ENCODE measurements around the gene GRIN2A.

DNA sequence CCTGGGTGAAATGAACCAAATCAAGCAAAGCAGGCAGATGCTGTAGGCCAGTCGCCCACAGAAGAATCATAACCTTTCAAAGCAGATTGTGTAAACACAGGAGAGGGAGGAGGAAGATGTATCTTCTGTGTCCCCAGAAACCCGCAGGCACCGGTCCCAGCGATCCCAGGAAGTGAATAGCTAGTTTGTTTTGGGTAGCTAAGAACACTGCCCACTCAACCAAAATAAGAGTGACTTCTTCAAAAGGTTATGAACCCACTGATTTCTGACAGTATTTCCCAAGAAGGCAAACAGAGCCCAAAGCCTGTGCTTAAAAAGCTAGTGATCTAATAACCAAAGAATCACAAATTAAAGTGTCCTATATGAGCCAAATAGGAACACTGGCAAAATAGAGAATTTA, 67.8 kb downstream of the GRIN2A start:
- no peak for TF ChIP-seq POLR2AphosphoS5 (IDR thresholded peaks at IDR 0.05)
- TF ChIP-seq, protein P1, sequence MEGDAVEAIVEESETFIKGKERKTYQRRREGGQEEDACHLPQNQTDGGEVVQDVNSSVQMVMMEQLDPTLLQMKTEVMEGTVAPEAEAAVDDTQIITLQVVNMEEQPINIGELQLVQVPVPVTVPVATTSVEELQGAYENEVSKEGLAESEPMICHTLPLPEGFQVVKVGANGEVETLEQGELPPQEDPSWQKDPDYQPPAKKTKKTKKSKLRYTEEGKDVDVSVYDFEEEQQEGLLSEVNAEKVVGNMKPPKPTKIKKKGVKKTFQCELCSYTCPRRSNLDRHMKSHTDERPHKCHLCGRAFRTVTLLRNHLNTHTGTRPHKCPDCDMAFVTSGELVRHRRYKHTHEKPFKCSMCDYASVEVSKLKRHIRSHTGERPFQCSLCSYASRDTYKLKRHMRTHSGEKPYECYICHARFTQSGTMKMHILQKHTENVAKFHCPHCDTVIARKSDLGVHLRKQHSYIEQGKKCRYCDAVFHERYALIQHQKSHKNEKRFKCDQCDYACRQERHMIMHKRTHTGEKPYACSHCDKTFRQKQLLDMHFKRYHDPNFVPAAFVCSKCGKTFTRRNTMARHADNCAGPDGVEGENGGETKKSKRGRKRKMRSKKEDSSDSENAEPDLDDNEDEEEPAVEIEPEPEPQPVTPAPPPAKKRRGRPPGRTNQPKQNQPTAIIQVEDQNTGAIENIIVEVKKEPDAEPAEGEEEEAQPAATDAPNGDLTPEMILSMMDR (IDR thresholded peaks at IDR 0.05) = no peak
- no peak for TF ChIP-seq EP300 (IDR thresholded peaks at IDR 0.05)
- TF ChIP-seq POLR2A (IDR thresholded peaks at IDR 0.05; ENCODE audit: low read depth) = no peak
